AG09309 (cell line): Measurements from ENCODE around the gene ZMIZ1.

Experiments used
- DNase-seq: peaks from one replicate; pipeline ENCODE4 v3.0.0-alpha.2; 2010; ENCODE audit warnings: low read depth
- H3K4me3 ChIP-seq: 2 replicates; pipeline ENCODE4 v1.5.1; 2011; ENCODE audit warnings: mild to moderate bottlenecking, low read depth, low read length, moderate library complexity; ENCODE audit not compliant: control insufficient read depth
- CTCF ChIP-seq: IDR thresholded peaks from 2 replicates; pipeline ENCODE4 v1.5.1; 2011; ENCODE audit warnings: mild to moderate bottlenecking, low read depth, low read length, inconsistent platforms; ENCODE audit not compliant: insufficient read depth, control insufficient read depth; ENCODE audit errors: missing control alignments

ZMIZ1 gene

GRCh38 chr10:79235765-79236432 lies 167.1 kb downstream of the ZMIZ1 start:
- no peak for DNase-seq
- TF ChIP-seq CTCF, result no peak
- H3K4me3 ChIP-seq, result no peak overlapping the region

- TF ChIP-seq CTCF, result no peak
- no peak overlapping the region for H3K4me3 ChIP-seq
- DNase-seq, result no peak
These were observed 167.6 kb downstream of the ZMIZ1 start for GRCh38 chr10:79236433-79236765.

GRCh38 chr10:79237454-79238157 lies 168.8 kb downstream of the ZMIZ1 start:
- no peak overlapping the region for H3K4me3 ChIP-seq
- DNase-seq, result no peak
- TF ChIP-seq CTCF, result no peak

GRCh38 chr10:79238158-79238520 lies 169.4 kb downstream of the ZMIZ1 start:
- H3K4me3 ChIP-seq, result no peak overlapping the region
- DNase-seq, result no peak
- no peak for TF ChIP-seq CTCF

- TF ChIP-seq CTCF, result no peak
- no peak overlapping the region for H3K4me3 ChIP-seq
- no peak for DNase-seq
These were observed 169.8 kb downstream of the ZMIZ1 start for GRCh38 chr10:79238606-79239005.

- TF ChIP-seq CTCF, result no peak
- H3K4me3 ChIP-seq, result no peak overlapping the region
- no peak for DNase-seq
These were observed 170.6 kb downstream of the ZMIZ1 start for GRCh38 chr10:79239275-79239779.
